GM19468 (cell line): ENCODE measurements around the gene PARD3B.

Experiments
- ATAC-seq: cut with Tn5 transposase; IDR thresholded peaks from one replicate; pipeline ENCODE4 v1.9.1; 2021; ENCODE audit warnings: mild to moderate bottlenecking, moderate library complexity, moderate number of reproducible peaks; ENCODE audit not compliant: unreplicated experiment; ENCODE audit errors: extremely low read depth

Gene PARD3B

DNA sequence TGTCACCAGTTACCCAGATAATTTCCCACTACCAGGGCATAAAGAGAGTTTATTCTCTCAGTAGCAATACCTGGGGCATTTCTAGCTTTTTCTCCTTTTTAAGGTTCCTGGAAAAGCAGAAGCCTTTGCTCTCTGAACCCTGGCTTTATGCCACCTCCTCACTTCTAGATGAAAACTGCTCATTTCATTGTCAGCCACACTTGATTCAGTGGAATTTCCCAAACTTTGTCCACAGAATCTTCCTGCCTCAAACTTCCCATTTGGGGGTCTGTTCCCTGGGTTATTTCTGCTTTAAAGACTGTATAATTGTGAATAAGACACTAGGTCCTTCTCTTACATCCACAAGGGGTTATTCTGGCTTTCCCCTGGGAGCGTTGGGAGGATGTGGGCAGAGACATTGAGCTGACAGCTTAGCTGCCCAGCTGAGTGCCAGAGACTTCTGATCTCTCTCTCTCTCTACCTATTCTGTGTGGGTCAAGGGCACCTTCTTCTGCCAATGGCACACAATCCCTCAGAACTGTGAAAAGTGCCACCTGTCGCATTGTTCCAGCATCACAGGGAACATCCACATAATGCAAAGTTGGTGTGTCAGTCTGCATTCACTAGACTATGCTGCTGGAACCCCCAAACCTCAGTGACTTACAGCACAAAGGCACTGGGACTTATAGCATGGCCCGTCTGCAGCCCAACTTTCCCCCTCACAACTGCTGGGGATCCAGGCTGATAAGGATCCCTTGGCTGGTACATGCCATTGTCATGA, 1117.1 kb downstream of the PARD3B start:
- ATAC-seq, result no peak

DNA sequence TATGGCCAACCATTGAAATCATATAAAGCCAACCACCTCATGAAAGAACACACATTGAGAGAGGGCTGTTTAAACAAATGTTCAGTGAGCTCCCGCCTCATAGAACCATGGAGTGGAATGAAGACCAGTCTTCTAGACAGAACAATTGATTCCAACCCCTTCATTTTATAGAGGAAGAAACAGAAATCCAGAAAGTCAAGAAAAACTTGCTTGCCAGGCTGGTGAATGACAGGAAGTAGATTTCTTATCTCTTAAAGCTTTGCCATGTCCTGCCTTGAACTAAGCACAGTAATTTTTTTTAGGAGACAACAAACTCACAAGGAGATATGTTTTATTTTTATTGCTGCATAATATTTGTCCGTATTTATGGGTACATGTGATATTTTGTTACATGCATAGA, 1120.5 kb downstream of the PARD3B start:
- no peak for ATAC-seq
